Left ventricle myocardium inferior (tissue), 1 donor: ENCODE results near the gene HLA-DOA. TPM values are rescaled to one million over a fixed set of nuclear protein-coding genes. Genes with fewer than 3 reads are reported as not detected.

ENCODE experiments used
- DNase-seq: peaks from one replicate; pipeline ENCODE4 v3.0.0-alpha.2; 2020
- H3K27ac ChIP-seq: fragments of 200-600 bp; replicated peaks from 2 replicates; pipeline ENCODE4 v1.8.0; 2021
- H3K27me3 ChIP-seq: fragments of 200-600 bp; 2 replicates; pipeline ENCODE4 v1.8.0; 2021; ENCODE audit warnings: low read depth
- H3K36me3 ChIP-seq: fragments of 200-600 bp; 2 replicates; pipeline ENCODE4 v1.8.0; 2021
- H3K4me1 ChIP-seq: fragments of 200-600 bp; 2 replicates; pipeline ENCODE4 v1.8.0; 2021
- H3K4me3 ChIP-seq: fragments of 200-600 bp; 2 replicates; pipeline ENCODE4 v1.8.0; 2021; ENCODE audit warnings: mild to moderate bottlenecking, moderate library complexity
- H3K9me3 ChIP-seq: fragments of 200-600 bp; replicated peaks from 2 replicates; pipeline ENCODE4 v1.8.0; 2021
- CTCF ChIP-seq: fragments of 200-600 bp; IDR thresholded peaks from 2 replicates; pipeline ENCODE4 v1.8.0; 2021; ENCODE audit warnings: antibody characterized with exemption, mild to moderate bottlenecking, borderline replicate concordance
- intact Hi-C: fragments of 100-400 bp; cut with micrococcal nuclease; formaldehyde crosslinking; loops from one replicate; pipeline ENCODE4 v1.11.0; 2022
- total RNA-seq: library from RNA; stranded (reverse); fragmentation: NEBNext Ultra II Directional; extraction: Animal tissue kit (Norgen Biotek cat#: 25700); gene quantifications from one replicate; pipeline ENCODE4 v1.2.1, GENCODE V29; 2021
- donor health status: DM: no; HTN: yes; CAD: no; lungs with severe emphysema.

HLA-DOA gene
- total RNA-seq, 1 donor from 2014 or later, result 1.8 TPM

DNA sequence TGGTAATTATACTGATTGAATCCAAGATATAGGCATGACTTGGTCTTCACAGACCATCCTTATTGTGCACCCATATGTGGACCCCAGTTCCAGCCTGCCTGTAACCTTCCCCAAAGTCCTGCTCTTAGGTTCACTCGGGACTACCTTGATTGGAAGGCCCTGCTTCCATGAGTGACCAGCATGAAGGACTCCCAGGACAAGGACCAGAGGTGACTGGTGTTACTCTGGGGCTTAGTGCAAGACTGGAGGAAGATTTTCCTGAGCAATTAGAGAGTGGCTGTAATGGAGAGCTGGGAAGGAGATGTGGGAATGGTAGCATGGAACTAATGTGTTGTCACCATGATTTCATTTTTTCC lies 25.9 kb downstream of the HLA-DOA start:
- no peak for TF ChIP-seq CTCF
- H3K4me1 ChIP-seq, result peaks cover 42% of the 10 kb centered on the region

GRCh38 chr6:32982702-32983492 lies 26.5 kb downstream of the HLA-DOA start:
- H3K27ac ChIP-seq, result no peak overlapping the region
- H3K4me3 ChIP-seq, result no peak overlapping the region
- intact Hi-C loops, result loop anchor here (5.0 kb wide), 1 partner anchor 96 kb away; no protein-coding TSS in a partner anchor
- no peak for TF ChIP-seq CTCF
- DNase-seq, result no peak
- H3K36me3 ChIP-seq, result peaks cover 42% of the 10 kb centered on the region
- no peaks in the 10 kb centered on the region for H3K27me3 ChIP-seq
- H3K4me1 ChIP-seq, result peaks cover 48% of the 10 kb centered on the region
- H3K9me3 ChIP-seq, result no peaks in the 10 kb centered on the region

More for the DNA sequence above, 25.9 kb downstream of the HLA-DOA start:
- intact Hi-C loops, result loop anchor here (5.0 kb wide), 1 partner anchor 96 kb away; no protein-coding TSS in a partner anchor
- no peak for DNase-seq
- Histone ChIP-seq H3K27ac (no peak overlapping the region), H3K36me3 (peaks cover 36% of the 10 kb centered on the region), H3K27me3 (no peaks in the 10 kb centered on the region), H3K4me3 (no peak overlapping the region), H3K9me3 (no peaks in the 10 kb centered on the region)

DNA sequence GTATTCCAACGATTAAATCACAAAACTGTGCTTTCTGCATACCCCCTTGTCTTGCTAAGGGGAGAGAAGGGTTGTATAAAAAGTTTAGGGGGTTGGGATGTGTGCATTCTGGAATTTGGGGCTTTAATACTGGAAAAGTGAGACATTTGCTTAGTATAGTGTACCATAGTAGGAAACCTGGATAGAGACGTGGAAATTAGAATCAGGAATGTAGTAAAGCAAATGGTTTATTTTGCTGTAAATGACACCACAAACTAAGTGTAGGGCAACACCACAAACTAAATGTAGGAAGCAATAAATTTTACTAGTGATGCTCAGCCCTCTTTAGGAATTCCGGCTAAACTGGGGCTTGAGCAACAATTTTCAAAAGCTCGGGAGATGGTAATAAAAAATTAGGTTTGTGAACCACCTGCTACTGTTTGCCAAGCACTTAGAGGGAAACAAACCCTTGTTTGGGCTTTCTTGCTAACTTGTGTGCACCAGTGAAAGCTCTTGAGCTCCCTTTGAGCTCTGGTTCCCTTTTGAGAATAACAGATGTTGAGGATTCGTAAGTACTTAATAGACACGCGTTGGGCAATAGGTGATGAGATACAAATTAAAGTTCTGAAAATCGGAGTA lies 27.2 kb downstream of the HLA-DOA start:
- no peak for DNase-seq
- intact Hi-C loops, result loop anchor here (5.0 kb wide), 1 partner anchor 95 kb away; no protein-coding TSS in a partner anchor
- peaks cover 49% of the 10 kb centered on the region for H3K36me3 ChIP-seq
- H3K4me1 ChIP-seq, result peaks cover 55% of the 10 kb centered on the region
- H3K9me3 ChIP-seq, result no peaks in the 10 kb centered on the region
- no peak for TF ChIP-seq CTCF
- no peak overlapping the region for H3K4me3 ChIP-seq
- no peaks in the 10 kb centered on the region for H3K27me3 ChIP-seq
- H3K27ac ChIP-seq, result peak overlapping the region; percentile 9

DNA sequence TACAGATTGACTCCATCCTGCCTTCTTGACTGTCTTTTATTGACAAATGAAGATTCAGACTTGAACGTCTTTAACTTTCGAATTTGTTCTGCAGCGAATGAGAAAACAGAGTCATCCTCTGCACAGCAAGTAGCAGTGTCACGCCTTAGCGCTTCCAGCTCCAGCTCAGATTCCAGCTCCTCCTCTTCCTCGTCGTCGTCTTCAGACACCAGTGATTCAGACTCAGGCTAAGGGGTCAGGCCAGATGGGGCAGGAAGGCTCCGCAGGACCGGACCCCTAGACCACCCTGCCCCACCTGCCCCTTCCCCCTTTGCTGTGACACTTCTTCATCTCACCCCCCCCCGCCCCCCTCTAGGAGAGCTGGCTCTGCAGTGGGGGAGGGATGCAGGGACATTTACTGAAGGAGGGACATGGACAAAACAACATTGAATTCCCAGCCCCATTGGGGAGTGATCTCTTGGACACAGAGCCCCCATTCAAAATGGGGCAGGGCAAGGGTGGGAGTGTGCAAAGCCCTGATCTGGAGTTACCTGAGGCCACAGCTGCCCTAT lies 28.8 kb downstream of the HLA-DOA start:
- Histone ChIP-seq H3K27ac (no peak overlapping the region), H3K36me3 (peaks cover 65% of the 10 kb centered on the region), H3K4me1 (peaks cover 71% of the 10 kb centered on the region)

More for the DNA sequence above, 28.8 kb downstream of the HLA-DOA start:
- Histone ChIP-seq H3K27me3 (no peaks in the 10 kb centered on the region), H3K9me3 (no peaks in the 10 kb centered on the region), H3K4me3 (no peak overlapping the region)
- DNase-seq, result no peak
- no peak for TF ChIP-seq CTCF
- intact Hi-C loops, result loop anchor here (5.0 kb wide), 1 partner anchor 93 kb away; no protein-coding TSS in a partner anchor
